ENCODE measurements around the gene TRABD2B.

Gene TRABD2B

GRCh38 chr1:47937586-47938254, 59.5 kb downstream of the TRABD2B start:
- H3K4me3 ChIP-seq (ENCODE audit: low read length) = no peak overlapping the region
- TF ChIP-seq CTCF (conservative IDR thresholded peaks at IDR 0.05; ENCODE audit: low read depth, low read length) = no peak
- no peak for DNase-seq (ENCODE audit: low read depth)

DNA sequence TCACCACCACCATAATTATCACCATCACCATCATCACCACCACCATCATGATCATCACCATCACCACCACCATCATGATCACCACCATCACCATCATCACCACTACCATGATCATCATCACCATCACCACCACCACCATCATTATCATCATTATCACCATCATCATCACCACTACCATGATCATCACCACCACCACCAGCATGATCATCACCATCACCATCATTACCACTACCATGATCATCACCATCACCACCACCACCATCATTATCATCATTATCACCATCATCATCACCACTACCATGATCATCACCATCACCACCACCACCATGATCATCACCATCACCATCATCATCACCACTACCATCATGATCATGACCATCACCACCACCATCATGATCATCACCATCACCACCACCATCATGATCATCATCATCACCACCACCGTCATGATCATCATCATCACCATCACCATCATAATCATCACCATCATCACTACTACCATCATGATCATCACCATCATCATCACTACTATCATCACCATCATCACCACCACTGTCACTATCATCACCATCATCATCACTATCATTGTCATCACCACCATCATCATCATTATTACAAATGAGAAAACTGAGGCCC, 60.2 kb downstream of the TRABD2B start:
- DNase-seq (ENCODE audit: low read depth) = no peak
- no peak for TF ChIP-seq CTCF (conservative IDR thresholded peaks at IDR 0.05; ENCODE audit: low read depth, low read length)
- H3K4me3 ChIP-seq (ENCODE audit: low read length) = no peak overlapping the region

- no peak overlapping the region for H3K4me3 ChIP-seq (ENCODE audit: low read length)
- TF ChIP-seq CTCF (conservative IDR thresholded peaks at IDR 0.05; ENCODE audit: low read depth, low read length) = no peak
- DNase-seq (ENCODE audit: low read depth) = no peak
Observed at GRCh38 chr1:47935856-47936255, 61.3 kb downstream of the TRABD2B start.

DNA sequence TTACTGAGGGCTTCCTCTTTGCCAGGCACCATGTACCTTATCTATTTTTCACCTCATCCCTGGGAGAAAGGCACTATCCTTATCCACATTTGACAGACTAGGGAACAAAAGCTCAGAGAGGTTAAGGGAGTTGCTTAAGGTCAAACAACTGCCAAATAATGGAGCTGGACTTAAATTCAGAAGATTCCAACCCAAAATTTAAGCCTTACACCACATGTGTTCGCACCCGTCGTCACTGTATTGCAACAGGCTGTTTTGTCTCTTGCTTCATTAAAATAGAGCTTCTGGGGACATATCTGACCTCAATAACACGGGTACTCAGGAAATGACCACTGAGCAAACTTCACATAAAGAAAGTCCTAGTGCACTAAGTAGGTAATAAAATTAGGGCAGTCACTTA, 62.0 kb downstream of the TRABD2B start:
- H3K4me3 ChIP-seq (ENCODE audit: low read length) = no peak overlapping the region
- TF ChIP-seq CTCF (conservative IDR thresholded peaks at IDR 0.05; ENCODE audit: low read depth, low read length) = no peak
- DNase-seq (ENCODE audit: low read depth) = no peak

DNA sequence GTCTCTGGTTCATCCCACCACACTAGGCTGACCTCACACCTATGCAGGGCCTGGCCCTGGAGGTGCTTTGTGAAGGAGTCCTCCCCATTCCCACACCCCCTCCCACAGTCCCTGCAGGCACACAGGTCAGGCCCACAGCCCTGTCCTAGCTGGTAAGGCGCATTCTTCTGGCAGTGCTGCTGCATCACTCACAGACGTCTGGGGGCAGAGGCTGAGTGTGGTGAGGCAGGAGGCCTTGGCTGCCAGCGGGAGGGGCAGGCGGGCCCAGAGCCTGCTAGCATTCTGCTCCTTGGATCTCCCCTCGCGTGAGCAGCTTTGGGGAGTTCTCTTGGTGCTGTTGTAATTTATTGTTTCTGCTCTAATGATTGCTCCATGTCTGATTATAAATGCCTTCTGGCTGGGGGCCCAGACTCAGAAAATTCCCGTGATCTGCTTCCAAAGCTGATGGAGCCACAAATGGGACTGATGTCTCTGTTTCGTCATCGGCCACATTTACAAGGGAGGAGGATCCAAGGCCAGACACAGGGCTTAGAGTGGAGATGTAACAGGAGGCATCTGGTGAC, 62.9 kb downstream of the TRABD2B start:
- no peak for TF ChIP-seq CTCF (conservative IDR thresholded peaks at IDR 0.05; ENCODE audit: low read depth, low read length)
- H3K4me3 ChIP-seq (ENCODE audit: low read length) = no peak overlapping the region
- peak; percentile 20 for DNase-seq (ENCODE audit: low read depth)

GRCh38 chr1:47932743-47933142, 64.4 kb downstream of the TRABD2B start:
- DNase-seq (ENCODE audit: low read depth) = no peak
- H3K4me3 ChIP-seq (ENCODE audit: low read length) = no peak overlapping the region
- TF ChIP-seq CTCF (conservative IDR thresholded peaks at IDR 0.05; ENCODE audit: low read depth, low read length) = no peak

GRCh38 chr1:47931395-47931794, 65.8 kb downstream of the TRABD2B start:
- no peak for TF ChIP-seq CTCF (conservative IDR thresholded peaks at IDR 0.05; ENCODE audit: low read depth, low read length)
- no peak for DNase-seq (ENCODE audit: low read depth)
- H3K4me3 ChIP-seq (ENCODE audit: low read length) = no peak overlapping the region

Measured in retinal pigment epithelial cell (primary cell).